Glomerular visceral epithelial cell (primary cell): Measurements from ENCODE around the gene INO80E.

Source experiments
- DNase-seq: peaks from one replicate; pipeline ENCODE4 v3.0.0-alpha.2; 2016; ENCODE audit errors: extremely low spot score

The INO80E gene

DNA sequence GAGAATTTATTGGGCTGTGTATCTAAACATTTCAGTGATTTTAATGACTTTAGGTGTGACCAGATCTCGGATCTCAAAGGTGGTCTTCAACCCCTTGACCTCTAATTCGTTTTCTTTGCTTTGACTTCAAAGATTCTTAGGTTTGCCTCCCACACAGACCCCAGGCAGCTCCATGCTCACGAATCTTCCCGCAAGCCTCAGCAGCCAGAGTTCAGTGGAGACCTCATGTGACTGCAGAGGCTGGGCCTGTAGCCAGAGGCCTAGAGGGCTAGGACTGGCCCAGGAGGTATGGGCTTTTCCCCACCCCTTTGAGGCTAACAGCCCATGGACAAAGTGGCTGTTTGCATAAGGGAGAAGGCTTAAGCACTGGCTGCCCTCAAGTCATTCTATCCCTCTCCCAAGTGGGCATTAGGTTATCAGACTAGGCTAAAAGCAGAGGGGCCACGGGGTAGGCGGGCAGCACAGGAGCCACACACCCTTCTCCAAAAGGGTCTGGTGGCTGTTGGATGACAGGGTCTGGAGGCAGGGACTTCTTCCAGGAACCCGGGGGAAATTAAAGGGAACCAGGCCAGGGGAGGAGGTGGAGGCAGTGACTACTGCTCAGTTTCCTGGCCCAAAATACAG, 3.6 kb upstream of the INO80E start:
- DNase-seq = no peak

DNA sequence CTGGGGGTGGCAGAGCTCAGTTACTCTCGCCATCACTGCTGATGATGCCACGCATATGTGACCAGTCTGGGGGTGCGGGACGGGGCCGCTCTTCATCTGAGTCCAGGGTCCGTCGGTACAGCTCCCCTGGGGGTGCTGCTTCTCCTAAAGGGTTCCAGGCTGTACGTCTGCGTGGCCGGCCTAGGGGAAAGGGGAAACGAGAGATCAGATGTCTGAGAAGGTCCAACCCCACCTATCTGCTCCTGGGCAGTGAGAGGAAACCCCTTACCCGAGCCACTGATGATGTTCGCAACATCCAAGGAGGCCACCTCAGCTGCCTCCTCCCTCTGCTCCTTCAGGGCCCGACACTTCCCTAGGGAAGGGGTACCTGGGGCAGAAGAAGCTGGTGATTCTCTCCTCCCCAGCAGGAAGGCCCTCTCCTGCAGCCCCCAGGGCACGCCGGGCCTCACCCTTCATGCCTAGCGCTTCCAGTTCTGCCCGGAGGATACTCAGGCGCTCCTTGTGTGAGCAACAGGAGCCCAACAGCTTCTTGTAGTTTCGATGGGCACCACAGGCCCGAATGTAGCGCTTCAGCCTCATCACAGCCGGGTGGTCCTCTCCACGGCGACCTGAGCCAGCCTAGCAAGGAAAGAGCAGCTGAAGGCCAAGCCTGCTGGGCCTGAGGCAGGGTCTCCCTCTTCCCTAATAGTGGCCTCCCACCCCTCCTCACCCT, 2.7 kb upstream of the INO80E start:
- no peak for DNase-seq

DNA sequence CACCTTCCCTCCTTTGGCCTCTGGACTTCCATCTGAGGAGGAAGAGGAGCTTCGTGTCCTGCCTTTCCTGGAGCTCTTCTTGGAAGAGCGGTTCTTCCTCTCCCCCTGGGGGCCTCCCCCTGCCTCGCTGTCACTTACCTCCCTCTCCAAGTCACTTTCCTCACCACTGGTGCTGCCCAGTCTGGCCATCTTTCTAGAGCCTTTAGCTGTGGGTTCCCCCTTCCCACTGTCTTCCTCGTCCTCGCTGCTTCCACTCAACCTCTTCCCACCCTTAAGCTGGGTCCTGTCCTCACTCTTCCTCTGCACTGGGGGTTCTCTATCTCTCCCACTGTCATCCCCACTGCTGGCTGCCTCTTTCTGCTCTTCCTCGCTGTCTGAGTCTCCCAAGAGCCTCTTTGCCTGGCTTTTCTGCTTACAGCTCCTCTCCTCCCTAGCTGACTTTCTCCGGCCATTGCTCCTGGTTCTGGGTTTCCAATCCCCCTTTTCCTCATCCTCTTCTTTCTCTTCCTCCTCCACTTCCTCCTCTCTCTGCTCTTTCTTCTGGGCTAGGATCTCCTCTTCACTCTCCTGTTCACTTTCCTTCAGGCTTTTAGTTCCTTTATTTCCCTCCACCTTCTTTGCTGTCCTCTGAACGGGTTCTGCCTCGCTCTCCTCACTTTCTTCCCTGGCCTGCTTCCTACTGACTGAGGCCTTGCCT, 2.0 kb upstream of the INO80E start:
- DNase-seq = no peak

DNA sequence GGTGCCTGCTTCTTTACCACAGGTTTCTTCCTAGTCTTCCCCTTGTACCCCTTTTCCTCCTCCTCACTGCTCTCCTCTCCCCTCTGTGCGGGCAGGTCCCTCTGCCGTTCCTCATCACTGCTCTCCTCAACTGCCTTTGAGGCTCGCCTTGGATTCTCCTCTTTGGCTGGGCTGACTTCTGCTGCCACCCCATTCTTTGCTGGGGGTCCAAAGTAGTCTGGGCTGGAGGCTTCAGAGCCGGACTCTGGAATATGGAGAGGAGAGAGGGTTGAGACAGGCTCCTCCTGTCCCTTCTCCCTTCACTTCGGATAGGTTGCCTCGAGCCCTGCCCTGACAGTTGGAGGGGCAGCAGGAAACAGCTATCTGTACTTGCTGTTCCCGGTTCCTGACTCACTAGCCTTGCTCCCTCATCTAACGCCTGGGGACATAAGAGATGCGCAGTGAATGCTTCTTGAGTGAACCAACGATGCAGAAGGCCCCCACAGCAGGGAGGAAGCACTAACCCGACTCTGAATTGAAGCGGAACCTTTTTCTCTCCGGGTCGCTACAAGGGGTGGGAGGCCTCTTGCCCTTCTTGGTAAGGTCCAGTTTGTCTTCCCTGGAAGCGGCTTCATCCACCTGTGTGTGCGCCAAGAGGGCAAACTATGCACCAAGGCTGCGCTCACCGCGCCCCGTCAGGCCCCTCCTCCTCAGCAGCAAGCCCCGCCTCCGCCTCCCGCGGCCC, 1.3 kb upstream of the INO80E start:
- peak; percentile 25 for DNase-seq

DNA sequence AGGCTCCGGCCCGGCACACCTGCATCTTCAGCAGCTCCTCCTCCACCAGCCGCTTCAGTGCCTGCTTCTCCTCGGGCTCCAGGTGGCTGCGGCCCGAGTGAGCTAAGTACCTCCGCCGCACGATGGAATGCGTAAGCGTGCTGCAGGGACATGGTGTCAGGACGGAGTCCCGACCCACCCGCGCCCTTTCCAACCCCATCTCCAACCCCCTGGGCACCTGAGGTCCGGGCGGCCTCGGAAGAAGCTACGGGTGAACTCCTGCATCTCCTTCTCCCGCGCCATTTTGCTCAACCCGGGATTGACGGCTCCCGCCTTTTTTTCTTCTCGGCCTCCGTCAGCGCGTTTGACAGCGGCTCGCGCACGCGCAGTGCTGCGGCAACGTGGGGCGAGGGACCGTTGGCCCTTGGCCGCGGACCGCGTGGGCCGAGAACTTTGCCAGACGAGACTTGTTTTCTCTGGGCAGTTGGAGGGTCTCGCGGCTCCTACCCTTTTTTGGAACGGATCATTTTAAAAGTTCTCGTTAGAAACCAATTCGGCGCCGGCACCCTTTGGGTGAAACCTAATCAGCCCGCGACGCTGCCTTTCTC, 624 bp upstream of the INO80E start, which contains the start of gene HIRIP3:
Gene HIRIP3 (minus strand): TSS at position 294 of the 587 bp plus-strand sequence. CDS start 12 bp downstream, at position 282.
- peak; percentile 73 for DNase-seq

DNA sequence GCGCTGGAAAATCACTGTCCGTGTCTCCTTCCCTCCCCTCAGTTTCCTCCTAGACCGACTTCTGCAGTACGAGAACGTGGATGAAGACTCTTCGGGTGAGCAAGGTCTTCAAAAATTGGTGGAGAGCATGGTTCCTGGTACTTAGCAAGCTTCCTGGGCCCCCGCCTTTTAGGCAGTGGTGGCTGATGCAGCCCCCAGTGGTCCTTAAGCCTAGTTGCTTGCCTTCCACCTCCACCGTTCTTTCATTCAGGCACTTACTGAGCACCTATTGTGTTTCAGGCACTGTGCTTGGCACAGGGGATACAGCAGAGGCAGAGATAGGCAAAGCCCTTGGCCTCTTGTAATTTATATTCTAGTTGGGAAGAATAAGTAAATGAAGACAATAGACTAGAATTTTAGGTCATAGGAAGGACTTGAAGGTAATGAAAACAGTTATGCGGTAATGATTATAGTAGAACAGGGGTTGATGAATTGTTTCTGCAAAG, 767 bp downstream of the INO80E start:
- no peak for DNase-seq

DNA sequence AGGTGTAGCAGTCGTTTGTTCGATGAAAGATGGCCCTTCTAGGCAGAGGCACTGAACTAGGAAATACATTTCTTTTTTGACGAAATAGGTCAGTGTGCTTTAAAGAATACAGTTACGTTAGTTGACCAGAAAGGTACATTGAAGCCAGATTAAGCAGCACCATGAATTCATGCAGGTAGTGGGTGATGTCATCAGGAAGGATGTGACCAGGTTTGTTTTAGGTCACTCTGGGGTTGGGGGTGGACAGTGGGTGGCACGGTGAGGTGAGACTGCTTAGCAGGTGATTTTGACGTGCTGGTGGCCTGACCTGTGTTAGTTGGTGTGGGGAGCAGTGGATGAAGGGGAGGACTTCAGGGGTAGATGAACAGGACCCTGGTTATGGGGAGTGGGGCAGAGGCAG, 3.6 kb downstream of the INO80E start:
- no peak for DNase-seq

DNA sequence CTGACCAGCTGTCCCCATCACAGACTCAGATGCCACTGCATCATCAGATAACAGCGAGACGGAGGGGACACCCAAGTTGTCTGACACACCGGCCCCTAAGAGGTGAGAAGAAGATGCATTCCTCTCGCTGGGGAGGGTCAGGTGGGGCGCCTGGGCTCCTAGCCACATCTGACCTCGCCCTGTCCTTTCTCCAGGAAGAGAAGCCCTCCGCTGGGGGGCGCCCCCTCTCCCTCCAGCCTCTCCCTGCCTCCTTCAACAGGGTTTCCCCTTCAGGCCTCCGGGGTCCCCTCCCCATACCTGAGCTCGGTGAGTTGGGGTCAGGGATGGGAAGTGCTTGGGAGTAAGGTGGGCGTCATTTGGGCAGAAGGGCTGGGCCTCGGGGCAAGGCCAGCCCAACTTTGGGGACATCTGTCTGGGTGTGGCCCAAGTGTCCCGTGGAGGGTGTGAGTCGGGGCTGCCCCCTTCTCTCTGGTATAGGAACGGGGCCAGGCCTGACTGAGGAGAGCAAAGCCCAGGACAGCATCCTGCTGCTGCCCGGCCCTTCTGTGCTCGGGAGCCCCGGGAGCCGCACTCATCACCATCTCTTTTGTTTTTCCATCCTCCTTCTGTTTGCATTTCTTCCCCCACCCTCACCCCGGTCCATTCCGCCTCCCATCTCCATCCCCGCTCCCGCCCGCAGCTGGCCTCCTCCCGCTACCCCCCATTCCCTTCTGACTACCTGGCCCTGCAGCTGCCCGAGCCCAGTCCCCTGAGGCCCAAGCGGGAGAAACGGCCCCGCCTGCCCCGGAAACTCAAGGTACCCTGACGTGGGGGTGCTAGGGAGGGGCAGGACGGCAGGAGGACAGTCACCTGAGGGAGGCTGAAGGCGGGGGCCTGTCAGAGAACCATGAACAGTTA, 4.9 kb downstream of the INO80E start:
- no peak for DNase-seq

DNA sequence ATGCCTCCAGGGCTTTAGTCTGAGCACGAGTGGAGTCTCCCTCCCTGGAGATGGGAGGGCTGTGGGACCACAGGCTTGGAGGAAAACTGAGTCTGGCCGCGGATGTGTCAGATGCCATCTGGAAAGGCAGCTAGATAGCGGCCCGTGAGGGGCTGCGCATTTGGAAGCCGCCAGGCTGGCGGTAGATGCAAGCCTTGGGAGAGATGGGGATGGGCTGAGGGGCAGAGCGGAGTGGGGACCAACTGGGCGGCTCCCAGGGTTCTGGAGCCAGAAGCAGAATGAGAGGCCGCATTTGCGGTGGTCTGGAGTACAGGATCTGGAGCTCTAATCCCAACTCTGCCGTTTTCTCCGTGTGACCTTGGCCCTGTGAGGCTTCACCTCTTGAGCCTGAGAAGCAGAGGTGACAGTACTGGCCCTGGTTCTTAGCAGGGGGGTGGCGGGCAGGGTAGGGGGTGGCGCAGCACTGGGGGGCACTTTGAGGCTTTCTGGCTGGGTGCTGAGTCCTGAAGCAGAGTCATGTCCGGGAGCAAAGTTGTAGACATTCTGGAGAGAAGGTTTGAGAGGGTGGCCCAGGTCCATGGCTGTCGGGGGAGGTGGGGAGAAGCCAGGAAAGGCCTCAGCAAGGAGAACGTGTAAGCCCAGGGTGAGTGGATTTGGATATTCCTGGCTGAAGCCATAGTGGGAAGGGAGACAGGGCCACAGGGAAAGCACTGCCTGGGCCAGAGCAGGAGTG, 6.7 kb downstream of the INO80E start:
- DNase-seq = no peak

DNA sequence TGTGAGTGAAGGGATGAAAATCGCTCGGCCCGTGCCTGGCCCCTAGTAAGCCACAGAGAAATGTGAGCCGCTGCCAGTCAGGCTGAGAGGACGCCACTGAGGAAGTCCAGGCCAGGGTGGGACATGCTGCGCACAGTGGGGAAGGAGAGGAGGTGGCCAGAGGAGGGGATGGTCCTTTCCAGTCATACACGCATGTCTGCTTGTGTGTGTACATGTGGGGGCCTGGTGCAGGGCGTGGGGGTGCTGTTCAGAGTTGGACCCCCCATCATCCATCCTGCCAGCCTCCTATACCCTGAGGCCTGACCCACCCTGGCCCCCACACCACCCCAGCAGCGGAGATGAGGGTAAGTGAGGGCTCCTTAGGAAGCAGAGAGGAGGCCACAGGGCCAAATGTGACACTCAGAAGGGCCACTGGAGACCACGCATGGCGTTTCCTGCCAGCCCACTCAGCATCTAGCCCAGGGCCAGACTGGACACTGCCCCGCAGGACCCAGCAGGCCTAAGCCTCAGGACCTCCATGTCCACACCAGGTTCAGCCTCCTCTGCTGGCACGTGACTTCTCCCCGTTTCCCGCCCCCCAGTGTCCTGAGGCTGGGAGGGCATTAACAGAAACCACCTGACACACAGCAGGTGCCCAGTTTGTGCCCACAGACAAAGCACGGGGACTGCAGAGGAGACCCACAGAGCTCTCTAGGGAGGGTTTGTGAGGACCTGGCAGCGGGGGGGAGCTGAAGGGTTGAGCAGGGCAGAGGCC, 7.8 kb downstream of the INO80E start:
- DNase-seq = no peak

DNA sequence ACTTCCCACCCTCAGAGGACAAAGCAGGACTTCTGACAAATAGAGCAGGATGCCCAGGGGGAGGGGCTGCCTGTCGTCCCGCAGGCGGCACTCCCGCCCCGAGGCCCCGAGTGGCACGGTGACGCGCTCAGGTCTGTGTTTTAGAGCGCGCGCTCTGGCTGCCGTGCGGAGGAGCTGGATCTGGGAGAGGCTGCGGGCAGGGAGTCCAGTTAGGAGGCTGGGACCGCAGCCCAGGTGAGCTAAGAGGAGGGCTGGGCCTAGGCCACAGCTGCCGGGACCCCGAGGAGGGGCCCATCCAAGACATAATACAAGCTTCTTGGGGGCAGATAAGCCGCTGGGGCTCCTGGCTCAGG, 8.4 kb downstream of the INO80E start:
- DNase-seq = no peak

DNA sequence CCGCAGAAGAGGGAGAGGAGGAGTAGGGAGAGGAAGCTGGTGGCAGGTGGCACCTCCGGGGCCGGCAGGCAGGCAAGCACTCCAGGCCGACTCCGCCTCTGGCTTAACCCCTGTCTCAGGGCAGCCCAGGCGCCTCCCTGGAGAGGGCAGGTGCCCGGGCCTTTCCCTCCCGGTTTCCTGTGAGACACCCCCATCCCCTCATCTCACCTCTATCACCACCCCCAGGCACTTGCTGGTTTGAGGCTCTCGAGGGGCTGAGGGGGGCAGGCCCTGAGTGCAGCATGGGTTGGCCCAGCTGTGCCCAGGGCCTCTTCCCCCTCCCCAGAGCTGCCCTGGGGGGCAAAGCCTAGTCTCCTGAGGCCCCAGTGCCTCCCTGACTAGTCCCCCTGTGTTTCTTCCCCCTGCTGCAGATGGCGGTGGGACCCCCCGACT, 8.8 kb downstream of the INO80E start:
- DNase-seq = no peak

DNA sequence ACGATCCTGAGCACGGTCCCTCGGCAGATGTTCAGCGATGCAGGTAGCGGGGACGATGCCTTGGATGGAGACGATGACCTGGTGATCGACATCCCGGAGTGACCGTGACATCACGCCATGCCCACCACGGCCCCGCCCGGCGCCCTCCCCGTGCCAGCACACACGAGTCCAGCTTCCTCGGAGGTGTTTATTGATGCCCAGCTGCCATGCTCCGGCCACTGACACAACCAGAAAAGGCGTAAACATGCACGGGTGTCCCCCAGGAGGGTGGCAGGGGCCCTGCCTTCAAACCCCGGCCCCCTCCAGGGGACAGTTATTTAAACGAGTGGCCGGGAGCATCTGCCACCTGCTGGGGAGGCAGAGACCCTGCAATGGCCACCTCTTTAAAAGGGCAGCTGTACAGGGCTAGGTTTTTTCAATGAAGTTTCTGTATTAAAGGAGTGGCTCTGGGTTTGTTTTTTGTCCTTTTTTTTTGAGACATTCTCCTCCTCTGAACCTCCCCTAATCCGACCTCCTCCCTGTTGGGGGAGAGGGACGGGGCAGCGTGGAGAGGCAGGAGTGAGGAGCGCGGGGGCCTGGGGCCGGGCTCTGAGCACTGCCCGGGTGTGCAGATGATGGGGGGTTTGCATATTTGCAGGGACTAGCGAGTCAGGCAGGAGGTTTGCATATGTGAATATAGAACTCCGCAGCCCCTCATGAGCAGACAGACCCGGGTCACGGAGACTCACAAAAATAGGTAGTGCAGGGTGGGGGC, 9.5 kb downstream of the INO80E start:
- peak; percentile 40 for DNase-seq

DNA sequence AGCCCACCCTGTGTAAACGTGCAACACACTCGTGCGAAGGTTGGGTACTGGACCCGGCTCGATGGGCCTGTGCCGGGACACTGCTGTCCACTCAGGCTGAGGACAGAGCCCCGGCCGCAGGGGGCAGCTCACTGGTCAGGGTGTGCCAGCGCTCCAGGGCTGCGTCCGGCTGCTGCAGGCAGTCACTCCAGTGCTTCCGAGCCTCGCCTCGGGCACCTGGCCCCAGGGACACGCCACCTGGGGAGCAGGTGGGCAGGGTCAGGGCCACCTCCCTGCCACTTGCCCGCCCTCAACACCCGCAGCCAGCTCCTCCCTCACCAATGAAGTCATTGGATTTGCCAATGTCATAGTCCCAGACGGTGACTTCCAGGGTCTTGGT, 10.0 kb downstream of the INO80E start:
- no peak for DNase-seq

DNA sequence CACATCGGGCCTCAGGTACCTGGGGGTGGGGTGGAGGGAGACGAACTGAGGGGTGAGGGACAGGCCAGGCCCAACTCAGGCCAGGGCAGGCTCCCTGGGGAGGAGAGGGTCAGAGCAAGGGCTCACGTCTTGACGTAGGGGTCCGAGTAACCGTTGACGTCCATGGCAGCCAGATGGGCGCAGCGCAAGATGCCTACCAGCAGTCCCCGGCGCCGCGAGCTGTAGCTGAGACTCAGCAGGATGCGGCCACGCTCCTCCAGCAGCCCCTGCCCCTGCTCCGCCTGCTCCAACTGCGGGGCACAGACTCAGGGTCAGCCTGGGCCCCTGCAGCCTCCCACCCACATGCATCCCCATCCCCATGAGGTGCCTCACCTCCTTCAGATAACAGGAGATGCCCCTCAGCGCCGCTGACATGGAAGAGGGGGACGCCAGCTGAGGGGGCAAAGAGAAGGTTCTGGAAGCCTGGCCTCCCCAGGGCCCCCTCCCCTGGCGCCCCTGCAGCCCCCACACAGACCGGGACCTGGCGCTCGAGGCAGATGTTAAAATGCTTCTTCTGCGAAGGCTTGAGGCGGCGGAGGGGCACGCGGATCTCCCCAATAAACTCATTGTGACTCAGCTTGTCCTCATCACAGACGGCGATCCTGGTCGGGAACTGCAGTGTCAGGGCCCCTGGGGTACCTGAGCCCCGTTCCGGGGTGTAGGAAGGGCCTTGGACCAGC, 10.8 kb downstream of the INO80E start:
- no peak for DNase-seq

DNA sequence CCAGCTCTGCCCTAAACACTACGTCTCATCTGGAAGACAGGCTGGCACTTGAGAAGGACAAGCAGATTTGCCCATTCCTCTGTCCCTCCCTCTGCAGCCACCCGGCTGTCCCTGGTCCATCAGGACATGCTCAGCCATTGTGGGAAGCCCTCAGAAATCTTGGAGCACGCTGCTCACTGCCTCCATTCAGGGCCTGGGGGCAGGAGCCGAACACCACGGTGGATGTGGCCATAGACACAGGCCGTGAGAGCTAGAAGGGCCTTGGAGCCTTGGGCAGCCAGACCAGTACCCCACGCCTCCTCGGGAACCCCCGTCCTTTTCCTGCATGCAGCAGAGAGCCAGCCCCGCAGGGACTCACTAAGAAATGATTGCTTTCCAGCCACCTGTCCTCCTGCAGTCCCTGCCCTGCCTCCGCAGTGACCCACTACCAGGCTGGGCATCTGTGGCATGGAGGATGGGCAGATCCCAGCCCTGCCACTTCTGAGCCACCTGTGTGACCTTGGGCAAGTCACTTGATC, 11.4 kb downstream of the INO80E start:
- no peak for DNase-seq

DNA sequence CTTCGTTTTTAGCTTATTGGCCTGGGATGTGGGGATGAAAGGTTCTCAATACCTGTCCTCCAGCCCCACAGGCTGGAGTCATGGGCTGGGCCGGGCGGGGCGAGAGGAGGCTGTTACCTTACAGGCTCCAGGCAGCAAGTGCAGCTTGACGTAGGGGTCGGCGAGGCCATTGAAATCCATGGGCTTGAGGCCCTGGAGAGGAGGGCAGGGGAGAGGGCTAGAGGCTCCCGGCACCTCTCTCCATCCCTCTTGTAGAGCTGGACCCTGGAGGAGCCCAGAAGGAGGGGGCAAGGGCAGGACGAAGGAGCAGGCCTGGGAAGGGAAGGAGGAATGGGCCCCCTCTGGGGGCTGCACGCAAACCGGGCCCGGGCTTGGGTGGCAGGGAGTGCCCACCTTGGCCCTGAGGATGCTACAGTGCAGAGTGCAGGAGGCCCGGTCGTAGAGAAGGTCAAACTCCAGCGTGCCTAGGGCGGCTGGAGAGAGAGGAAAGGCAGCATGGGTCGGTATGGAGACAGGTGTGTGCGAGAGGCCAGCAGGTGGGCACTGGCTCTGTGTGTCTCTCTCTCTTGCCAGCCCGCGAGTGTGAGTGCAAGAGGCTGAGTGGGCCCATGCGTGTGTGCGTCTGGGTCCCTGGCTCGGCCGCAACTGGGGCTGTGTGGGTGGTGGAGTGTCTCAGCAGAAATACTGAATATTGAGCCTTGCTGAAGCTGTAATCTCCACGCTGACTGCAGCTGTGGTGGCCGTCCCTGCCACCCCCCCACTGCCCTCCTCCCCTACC, 13.2 kb downstream of the INO80E start:
- DNase-seq = no peak
